Right lobe of liver (tissue), 6 donors: ENCODE measurements around the gene PLEKHG2. TPM values are rescaled to one million over a fixed set of nuclear protein-coding genes. Genes with fewer than 3 reads are reported as not detected.
"Not testable (repeated sequence)": the region's sequence is repeated elsewhere in the genome, so short reads cannot be mapped to it uniquely, and the experiment has no call there.

ENCODE experiments used
- ATAC-seq, 4 donors: fragments of 200-7000 bp; cut with Tn5 transposase; one replicate each; pipeline ENCODE4 v1.9.1; 2020; ENCODE audit warnings: mild to moderate bottlenecking in 4 of 4, moderate library complexity in 4 of 4
- DNase-seq, 3 donors: peaks; one replicate each; pipeline ENCODE4 v3.0.0-alpha.2; 2020
- H3K27ac ChIP-seq, 3 donors: fragments of 200-600 bp; one replicate each; pipeline ENCODE4 v1.8.0; 2022
- H3K27me3 ChIP-seq, 2 donors: fragments of 200-600 bp; one replicate each; pipeline ENCODE4 v1.8.0; 2022
- H3K36me3 ChIP-seq, 4 donors: fragments of 200-600 bp; sonication (generic) in 1 of 4; one replicate each; pipeline versions ENCODE4 v1.5.1 to v1.8.0; 2017 to 2022; ENCODE audit warnings: control low read depth in 1 of 4
- H3K4me1 ChIP-seq, 4 donors: fragments of 200-600 bp; sonication (generic) in 1 of 4; one replicate each; pipeline versions ENCODE4 v1.5.1 to v1.8.0; 2017 to 2022; ENCODE audit warnings: control low read depth in 1 of 4
- H3K4me3 ChIP-seq, 3 donors: fragments of 200-600 bp; one replicate each; pipeline ENCODE4 v1.8.0; 2022
- H3K9me3 ChIP-seq, 4 donors: fragments of 200-600 bp; sonication (generic) in 1 of 4; one replicate each; pipeline versions ENCODE4 v1.5.1 to v1.8.0; 2017 to 2022; ENCODE audit warnings: control low read depth in 1 of 4
- POLR2A ChIP-seq: fragments of 450-650 bp; IDR thresholded peaks from one replicate; pipeline ENCODE4 v1.6.1; 2017; ENCODE audit warnings: antibody characterized with exemption, mild to moderate bottlenecking
- WGBS: methylation state at CpG from one replicate; pipeline ENCODE4 v1.1.6; 2018; ENCODE audit warnings: low coverage, low lambda C conversion rate; ENCODE audit not compliant: insufficient coverage; ENCODE audit errors: missing lambda C conversion rate; 5-methylcytosine and 5-hydroxymethylcytosine counted together
- intact Hi-C, 2 donors: fragments of 100-400 bp; cut with DNase I; formaldehyde crosslinking; loops; one replicate each; pipeline versions ENCODE4 v1.11.2 to v1.14.1; 2022
- total RNA-seq, 6 experiments: library from RNA; depleted of rRNA in 2 of 6; stranded (reverse); fragments of >200 nt in 2 of 6; fragmentation: NEBNext Ultra II Directional in 3 of 6; extraction: Animal tissue kit (Norgen Biotek cat#: 25700) in 3 of 6; gene quantifications; one replicate each; pipeline versions ENCODE4 v1.1.0 to v1.2.4, GENCODE V29; 2016 to 2023
- TF ChIP-seq, protein P1 (sequence below), 4 donors: fragments of 200-600 bp in 3 of 4; fragments of 450-650 bp in 1 of 4; IDR thresholded peaks; one replicate each; pipeline versions ENCODE4 v1.5.1 to v1.8.0; 2016 to 2022; ENCODE audit warnings: antibody characterized with exemption in 4 of 4, mild to moderate bottlenecking in 2 of 4
- donor health status: DM: no; HTN: yes; CAD: no.
- donor health status: DM: no; HTN: no; CAD: no.
- donor health status: DM: no; HTN: no; CAD: no.
- donor health status: DM: no; HTN: yes; CAD: no.
- donor health status: DM: no; HTN: yes; CAD: no.

Gene PLEKHG2
- total RNA-seq, 6 experiments from 2014 or later: 1.6 to 15.0 (median 6.3) TPM

DNA sequence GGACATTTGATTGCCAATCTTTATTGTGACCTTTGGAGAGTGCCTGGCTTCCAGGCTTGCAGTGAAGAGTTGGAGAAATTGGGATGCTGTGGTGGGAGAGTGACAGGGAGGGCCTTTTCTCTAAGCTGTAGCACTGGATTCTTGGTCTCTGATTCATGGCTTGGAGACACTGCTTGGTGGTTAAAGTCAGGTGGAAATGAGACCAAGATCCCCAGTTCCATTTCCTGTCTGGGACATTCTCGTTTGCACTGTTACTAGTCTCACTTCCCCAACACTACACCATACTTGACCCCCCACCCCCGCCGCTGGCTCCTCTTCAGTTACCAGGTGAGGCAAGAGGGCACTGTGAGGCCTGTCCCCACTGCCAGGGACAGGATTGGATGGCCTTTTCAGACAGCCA is 35.8 kb downstream of the PLEKHG2 start:
- TF ChIP-seq POLR2A: no peak
- TF ChIP-seq, protein P1, sequence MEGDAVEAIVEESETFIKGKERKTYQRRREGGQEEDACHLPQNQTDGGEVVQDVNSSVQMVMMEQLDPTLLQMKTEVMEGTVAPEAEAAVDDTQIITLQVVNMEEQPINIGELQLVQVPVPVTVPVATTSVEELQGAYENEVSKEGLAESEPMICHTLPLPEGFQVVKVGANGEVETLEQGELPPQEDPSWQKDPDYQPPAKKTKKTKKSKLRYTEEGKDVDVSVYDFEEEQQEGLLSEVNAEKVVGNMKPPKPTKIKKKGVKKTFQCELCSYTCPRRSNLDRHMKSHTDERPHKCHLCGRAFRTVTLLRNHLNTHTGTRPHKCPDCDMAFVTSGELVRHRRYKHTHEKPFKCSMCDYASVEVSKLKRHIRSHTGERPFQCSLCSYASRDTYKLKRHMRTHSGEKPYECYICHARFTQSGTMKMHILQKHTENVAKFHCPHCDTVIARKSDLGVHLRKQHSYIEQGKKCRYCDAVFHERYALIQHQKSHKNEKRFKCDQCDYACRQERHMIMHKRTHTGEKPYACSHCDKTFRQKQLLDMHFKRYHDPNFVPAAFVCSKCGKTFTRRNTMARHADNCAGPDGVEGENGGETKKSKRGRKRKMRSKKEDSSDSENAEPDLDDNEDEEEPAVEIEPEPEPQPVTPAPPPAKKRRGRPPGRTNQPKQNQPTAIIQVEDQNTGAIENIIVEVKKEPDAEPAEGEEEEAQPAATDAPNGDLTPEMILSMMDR (IDR thresholded peaks at IDR 0.05): no peak
- Histone ChIP-seq H3K9me3 (no peaks in the 10 kb centered on the region), H3K27me3 (no peaks in the 10 kb centered on the region), H3K4me3 (no peak overlapping the region), H3K4me1 (peaks cover 0 to 47% (median 18%) of the 10 kb centered on the region in 4 donors), H3K27ac (no peak overlapping the region), H3K36me3 (peaks cover 0 to 11% (median under 1%) of the 10 kb centered on the region in 4 donors)
- WGBS: 32% methylated on average over 3 of the region's 3 CpGs
- ATAC-seq (no peak), DNase-seq (no peak)
- intact Hi-C loops: no loop called here

DNA sequence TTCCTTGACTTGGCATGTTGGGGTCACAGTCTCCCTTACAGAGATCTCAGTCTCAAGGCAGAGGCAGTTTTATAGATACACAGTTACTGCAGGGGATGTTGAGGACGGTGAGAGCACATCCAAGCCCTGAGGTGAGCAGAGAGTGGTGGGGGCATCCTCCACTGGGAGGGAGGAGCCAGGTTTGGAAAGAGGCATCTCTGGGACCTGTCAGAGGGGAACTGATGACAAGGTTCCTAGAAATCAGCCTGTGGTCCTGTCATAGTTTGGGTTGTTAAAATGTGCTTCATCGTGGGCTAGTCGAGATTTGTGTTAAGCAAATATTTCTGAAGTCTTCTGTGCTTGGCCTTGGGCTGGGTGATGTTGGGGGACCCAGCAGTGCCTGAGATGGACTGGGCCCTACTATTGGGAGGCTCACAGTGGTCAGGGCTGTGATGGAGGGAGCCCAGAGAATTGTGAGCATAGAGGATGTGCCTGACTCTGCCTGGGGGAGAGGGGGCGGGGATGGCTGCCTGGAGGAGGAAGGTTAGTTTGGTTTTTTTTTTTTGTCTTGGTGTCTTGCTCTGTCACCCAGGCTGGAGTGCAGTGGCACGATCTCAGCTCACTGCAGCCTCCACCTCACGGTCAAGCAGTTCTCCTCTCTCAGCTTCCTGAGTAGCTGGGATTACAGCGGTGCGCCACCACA is 36.8 kb downstream of the PLEKHG2 start:
- no peaks in the 10 kb centered on the region for H3K27me3 ChIP-seq
- no peak overlapping the region for H3K27ac ChIP-seq
- ATAC-seq (no peak), DNase-seq (no peak)
- no peaks in the 10 kb centered on the region for H3K9me3 ChIP-seq
- TF ChIP-seq, protein P1 (IDR thresholded peaks at IDR 0.05): no peak
- no peak for TF ChIP-seq POLR2A
- H3K4me3 ChIP-seq: no peak overlapping the region
- H3K4me1 ChIP-seq: peaks cover 0 to 45% (median 17%) of the 10 kb centered on the region in 4 donors
- H3K36me3 ChIP-seq: peaks cover 0 to 20% (median 1%) of the 10 kb centered on the region in 4 donors
- intact Hi-C loops: no loop called here
- 61% methylated on average over 3 of the region's 8 CpGs for WGBS

DNA sequence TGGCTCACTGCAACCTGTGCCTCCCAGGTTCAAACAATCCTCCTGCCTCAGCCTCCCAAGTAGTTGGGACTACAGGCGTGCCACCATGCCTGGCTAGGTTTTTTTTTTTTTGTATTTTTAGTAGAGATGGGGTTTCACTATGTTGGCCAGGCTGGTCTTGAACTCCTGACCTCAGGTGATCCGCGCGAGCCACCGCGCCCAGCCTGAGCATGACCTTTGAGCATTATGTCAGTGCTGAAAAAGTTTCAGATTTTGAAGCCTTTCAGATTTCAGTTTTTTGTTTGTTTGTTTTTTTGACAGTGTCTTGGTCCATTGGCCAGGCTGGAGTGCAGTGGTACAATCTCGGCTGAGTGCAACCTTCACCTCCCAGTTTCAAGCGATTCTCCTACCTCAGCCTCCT is 38.8 kb downstream of the PLEKHG2 start:
- WGBS: 44% methylated on average over 8 of the region's 8 CpGs
- not testable (repeated sequence) for DNase-seq
- peaks cover 0 to 28% (median 1%) of the 10 kb centered on the region in 4 donors for H3K36me3 ChIP-seq

DNA sequence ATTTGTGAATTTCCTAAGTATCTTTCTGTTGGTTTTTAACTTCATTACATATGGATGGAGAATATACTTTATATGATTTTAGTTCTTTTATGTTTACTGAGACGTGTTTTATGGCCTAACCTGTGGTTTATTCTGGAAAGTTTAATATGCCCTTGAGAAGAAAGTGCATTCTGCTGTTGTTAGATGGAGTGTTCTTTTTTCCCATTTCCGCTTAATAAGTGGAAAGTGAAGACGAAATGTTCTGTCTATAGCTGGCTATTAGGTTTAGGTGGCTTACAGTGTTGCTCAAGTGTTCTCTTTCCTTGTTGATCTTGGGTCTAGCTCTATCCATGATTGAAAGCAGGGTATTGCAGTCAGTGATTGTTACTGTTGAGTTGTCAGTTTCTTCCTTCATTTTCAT is 50.9 kb downstream of the PLEKHG2 start:
- Histone ChIP-seq H3K36me3 (peaks cover 0 to 74% (median 33%) of the 10 kb centered on the region in 4 donors), H3K27me3 (no peaks in the 10 kb centered on the region), H3K27ac (no peak overlapping the region), H3K9me3 (no peaks in the 10 kb centered on the region), H3K4me1 (no peaks in the 10 kb centered on the region), H3K4me3 (no peak overlapping the region)
- no peak for TF ChIP-seq POLR2A
- TF ChIP-seq, protein P1 (IDR thresholded peaks at IDR 0.05): no peak
- ATAC-seq (no peak), DNase-seq (no peak)
- intact Hi-C loops: no loop called here
- 56% methylated on average over 3 of the region's 3 CpGs for WGBS

More for the DNA sequence above, 38.8 kb downstream of the PLEKHG2 start:
- H3K27me3 ChIP-seq, intact Hi-C loops, H3K9me3 ChIP-seq, H3K4me3 ChIP-seq, H3K27ac ChIP-seq: not testable (repeated sequence)
- peak; percentile 24 to 74 (median 58) for ATAC-seq
- peaks cover 0 to 39% (median 16%) of the 10 kb centered on the region in 4 donors for H3K4me1 ChIP-seq

DNA sequence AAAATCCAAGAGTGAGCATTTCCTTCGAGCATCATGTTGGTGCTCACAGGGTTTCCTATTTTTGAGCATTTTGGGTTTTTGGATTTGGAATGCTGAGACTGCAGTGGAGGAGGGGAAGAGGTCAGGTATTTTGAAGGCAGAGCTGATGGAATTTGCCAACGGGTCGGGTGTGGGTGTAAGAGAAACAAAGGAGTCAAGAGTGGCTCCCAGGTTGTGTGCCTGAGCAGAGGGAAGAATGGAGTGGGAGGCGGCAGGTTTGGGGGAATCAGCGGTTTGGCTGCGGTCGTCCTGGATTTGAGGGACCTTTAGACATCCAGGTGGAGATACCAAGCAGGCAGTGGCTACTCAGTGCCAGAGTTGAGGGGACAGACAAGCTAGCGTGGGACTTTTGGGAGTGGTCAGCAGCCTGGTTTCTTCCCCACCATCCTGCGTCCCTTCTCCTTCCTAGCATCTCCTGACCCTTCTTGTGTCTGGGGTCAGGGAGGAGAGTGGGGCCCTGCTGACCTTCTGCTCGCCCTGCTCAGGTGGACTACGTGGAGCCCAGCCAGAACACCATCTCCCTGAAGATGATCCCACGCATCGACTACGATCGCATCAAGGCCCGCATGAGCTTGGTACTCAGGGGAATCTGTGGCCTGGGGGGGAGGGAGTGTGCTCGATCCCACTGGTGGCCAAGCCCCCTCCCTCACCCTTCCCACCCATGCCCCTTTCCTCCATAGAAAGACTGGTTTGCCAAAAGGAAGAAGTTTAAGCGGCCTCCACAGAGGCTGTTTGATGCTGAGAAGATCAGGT is 53.7 kb downstream of the PLEKHG2 start:
- H3K4me3 ChIP-seq: no peak overlapping the region
- DNase-seq (no peak), ATAC-seq (no peak)
- H3K4me1 ChIP-seq: no peaks in the 10 kb centered on the region
- no peaks in the 10 kb centered on the region for H3K9me3 ChIP-seq
- 86% methylated on average over 7 of the region's 18 CpGs for WGBS
- intact Hi-C loops: no loop called here
- no peaks in the 10 kb centered on the region for H3K27me3 ChIP-seq
- no peak overlapping the region for H3K27ac ChIP-seq
- TF ChIP-seq, protein P1 (IDR thresholded peaks at IDR 0.05): no peak
- TF ChIP-seq POLR2A: no peak
- H3K36me3 ChIP-seq: peaks cover 0 to 76% (median 34%) of the 10 kb centered on the region in 4 donors
